Heart left ventricle (tissue), 13 donors: ENCODE measurements around the gene HDAC7.

Experiments used
- CTCF ChIP-seq, 12 donors: fragments of 200-600 bp; sonication (generic) in 4 of 12; IDR thresholded peaks; one replicate each; pipeline versions ENCODE4 v1.5.0 to v1.8.0; 2018 to 2022; ENCODE audit warnings: antibody characterized with exemption in 12 of 12, mild to moderate bottlenecking in 5 of 12
- POLR2A ChIP-seq, 2 donors: fragments of 450-650 bp; IDR thresholded peaks; one replicate each; pipeline ENCODE4 v1.6.1; 2017; ENCODE audit warnings: antibody characterized with exemption in 2 of 2, mild to moderate bottlenecking in 2 of 2, moderate library complexity in 2 of 2
- donor health status: ischemic (EF 13 %, LVEDD 7.1; RV severe dilation, severe dysfunction).
- donor health status: DM: no; HTN: yes; CAD: no.
- donor health status: DM: no; HTN: no; CAD: no.
- donor health status: ischemic (EF 25% LVEDD 6.9; RV normal size, moderate dysfunction).
- donor health status: ischemic (EF 25% LVEDD 5.7; RV mildly dilated, moderate dysfunction).
- donor health status: ischemic (EF 35%, LVEDD 5.7; RV mildly dilated, moderate dysfunction).
- donor health status: nonischemic (EF 11% LVEDD 7.7; RV severe dilation, severe dysfunction).
- donor health status: DM: yes; HTN: yes; CAD: no.
- donor health status: PGD.
- donor health status: ischemic (EF 29% LVEDD 5.4; RV normal size, mild dysfunction).
- donor health status: nonischemic (EF 23%, LVEDD 6.1; RV moderate dilation, normal function).

DNA sequence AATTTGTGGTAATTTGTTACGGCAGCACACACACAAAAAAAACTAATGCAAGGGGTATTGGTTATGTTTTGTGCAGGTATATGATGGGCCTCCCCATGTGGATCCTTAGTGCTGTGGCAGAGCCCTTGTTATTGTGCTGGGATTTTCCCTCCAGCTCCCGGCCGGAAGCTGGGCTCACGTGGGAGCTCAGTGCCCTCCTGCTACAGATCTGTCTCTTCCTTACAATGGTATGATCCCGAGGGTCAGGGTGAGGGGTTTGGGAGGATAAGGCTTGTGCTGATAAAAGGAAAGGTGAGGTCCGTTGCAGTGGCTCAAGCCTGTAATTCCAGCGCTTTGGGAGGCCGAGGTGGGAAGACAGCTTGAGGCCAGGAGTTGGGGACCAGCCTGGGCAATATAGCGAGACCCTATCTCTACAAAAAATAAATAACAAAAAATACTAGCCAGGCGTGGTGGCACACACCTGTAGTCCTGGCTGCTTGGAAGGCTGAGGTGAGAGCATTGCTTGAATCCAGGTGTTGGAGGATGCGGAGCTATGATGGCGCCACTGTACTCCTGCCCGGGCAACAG is 47.5 kb downstream of the HDAC7 start:
- TF ChIP-seq CTCF (IDR thresholded peaks at IDR 0.05) (no peak), POLR2A (IDR thresholded peaks at IDR 0.05) (no peak)
